GM18868 (cell line): ENCODE data around the gene ZNF74.
"Not testable (repeated sequence)": the region's sequence is repeated elsewhere in the genome, so short reads cannot be mapped to it uniquely, and the experiment has no call there.

ENCODE experiments used
- ATAC-seq: cut with Tn5 transposase; IDR thresholded peaks from one replicate; pipeline ENCODE4 v1.9.1; 2021; ENCODE audit warnings: mild to moderate bottlenecking, moderate library complexity; ENCODE audit not compliant: unreplicated experiment

The ZNF74 gene

GRCh38 chr22:20393705-20394476 is at the start of gene ZNF74:
Gene ZNF74 (plus strand): TSS chr22:20394151. CDS start chr22:20394629, 478 bp downstream.
- ATAC-seq: peak; percentile 85

GRCh38 chr22:20346553-20346952 is 47.4 kb upstream of the ZNF74 start:
- not testable (repeated sequence) for ATAC-seq

- ATAC-seq: not testable (repeated sequence)
Measured at GRCh38 chr22:20352536-20352935, 41.4 kb upstream of the ZNF74 start.

GRCh38 chr22:20354238-20354975 is 39.5 kb upstream of the ZNF74 start:
- no peak for ATAC-seq

- not testable (repeated sequence) for ATAC-seq
Measured at GRCh38 chr22:20355939-20356636, 37.9 kb upstream of the ZNF74 start.

GRCh38 chr22:20356906-20357305 is 37.0 kb upstream of the ZNF74 start:
- ATAC-seq: not testable (repeated sequence)

- ATAC-seq: not testable (repeated sequence)
Measured at GRCh38 chr22:20357967-20358366, 36.0 kb upstream of the ZNF74 start.

GRCh38 chr22:20358503-20359239 is 35.3 kb upstream of the ZNF74 start:
- not testable (repeated sequence) for ATAC-seq

GRCh38 chr22:20360261-20360660 is 33.7 kb upstream of the ZNF74 start:
- ATAC-seq: not testable (repeated sequence)

- not testable (repeated sequence) for ATAC-seq
Measured at GRCh38 chr22:20360866-20361751, 32.8 kb upstream of the ZNF74 start.

GRCh38 chr22:20361752-20362229 is 32.2 kb upstream of the ZNF74 start:
- not testable (repeated sequence) for ATAC-seq

GRCh38 chr22:20362403-20362802 is 31.5 kb upstream of the ZNF74 start:
- not testable (repeated sequence) for ATAC-seq

- ATAC-seq: not testable (repeated sequence)
Measured at GRCh38 chr22:20364335-20365260, 29.4 kb upstream of the ZNF74 start.

- ATAC-seq: not testable (repeated sequence)
Measured at GRCh38 chr22:20366841-20367240, 27.1 kb upstream of the ZNF74 start.

GRCh38 chr22:20368875-20369274 is 25.1 kb upstream of the ZNF74 start:
- not testable (repeated sequence) for ATAC-seq

- not testable (repeated sequence) for ATAC-seq
Measured at GRCh38 chr22:20371687-20372086, 22.3 kb upstream of the ZNF74 start.

GRCh38 chr22:20372406-20372854 is 21.5 kb upstream of the ZNF74 start:
- ATAC-seq: not testable (repeated sequence)

- not testable (repeated sequence) for ATAC-seq
Measured at GRCh38 chr22:20373195-20373706, 20.7 kb upstream of the ZNF74 start.
